IPS DF 19.7 (cell line): ENCODE data around the gene IFI30.

Experiments used
- DNase-seq: peaks from one replicate; pipeline ENCODE4 v3.0.0-alpha.2; 2013; ENCODE audit warnings: low read depth, low spot score

Gene IFI30

GRCh38 chr19:18173572-18174288 lies at the start of gene IFI30:
IFI30 (plus strand) TSS chr19:18173813; CDS start chr19:18173842, 29 bp downstream.
- DNase-seq = no peak

GRCh38 chr19:18123819-18124218 lies 49.8 kb upstream of the IFI30 start:
- DNase-seq = no peak

GRCh38 chr19:18126097-18126496 lies 47.5 kb upstream of the IFI30 start:
- DNase-seq = no peak

GRCh38 chr19:18128044-18128443 lies 45.6 kb upstream of the IFI30 start:
- DNase-seq = no peak

- DNase-seq = no peak
These were observed 44.8 kb upstream of the IFI30 start for GRCh38 chr19:18128805-18129204.

- no peak for DNase-seq
These were observed 42.9 kb upstream of the IFI30 start for GRCh38 chr19:18130523-18131242.

- DNase-seq = no peak
These were observed 41.6 kb upstream of the IFI30 start for GRCh38 chr19:18131841-18132596.

GRCh38 chr19:18135712-18136584 lies 37.7 kb upstream of the IFI30 start:
- no peak for DNase-seq

GRCh38 chr19:18137242-18137641 lies 36.4 kb upstream of the IFI30 start:
- no peak for DNase-seq

- no peak for DNase-seq
These were observed 35.8 kb upstream of the IFI30 start for GRCh38 chr19:18137657-18138339.

GRCh38 chr19:18140473-18140872 lies 33.1 kb upstream of the IFI30 start:
- no peak for DNase-seq

- DNase-seq = no peak
These were observed 32.6 kb upstream of the IFI30 start for GRCh38 chr19:18141031-18141430.

GRCh38 chr19:18143902-18144301 lies 29.7 kb upstream of the IFI30 start:
- DNase-seq = no peak

GRCh38 chr19:18144361-18144760 lies 29.3 kb upstream of the IFI30 start:
- no peak for DNase-seq

- DNase-seq = no peak
These were observed 28.7 kb upstream of the IFI30 start for GRCh38 chr19:18144906-18145305.

- no peak for DNase-seq
These were observed 28.1 kb upstream of the IFI30 start for GRCh38 chr19:18145391-18145999.

- DNase-seq = no peak
These were observed 26.2 kb upstream of the IFI30 start for GRCh38 chr19:18147396-18147795.

GRCh38 chr19:18149596-18149975 lies 24.0 kb upstream of the IFI30 start:
- DNase-seq = no peak

GRCh38 chr19:18150776-18151624 lies 22.6 kb upstream of the IFI30 start:
- DNase-seq = no peak

GRCh38 chr19:18152442-18152816 lies 21.2 kb upstream of the IFI30 start:
- DNase-seq = peak; percentile 95
